Measurements from ENCODE around the gene NAPEPLD. TPM values are rescaled to one million over a fixed set of nuclear protein-coding genes. Genes with fewer than 3 reads are reported as not detected.
"Not testable (repeated sequence)": the region's sequence is repeated elsewhere in the genome, so short reads cannot be mapped to it uniquely, and the experiment has no call there.

Gene NAPEPLD
- total and polyA plus RNA-seq, 9 donors = 7.5 to 27.9 (median 20.6) TPM

GRCh38 chr7:103094102-103094501 is 54.8 kb downstream of the NAPEPLD start:
- 30 to 35% (median 35%) methylated on average over 3 of the region's 3 CpGs for WGBS, 3 donors
- no peaks in the 10 kb centered on the region for H3K4me1 ChIP-seq (ENCODE audit: insufficient read depth)
- DNase-seq = no peak
- intact Hi-C loops (cut with DNase I) = no loop called here
- no peaks in the 10 kb centered on the region for H3K9me3 ChIP-seq
- H3K27me3 ChIP-seq = no peaks in the 10 kb centered on the region
- no peak overlapping the region for H3K4me3 ChIP-seq
- no peaks in the 10 kb centered on the region for H3K36me3 ChIP-seq
- TF ChIP-seq, protein P1, sequence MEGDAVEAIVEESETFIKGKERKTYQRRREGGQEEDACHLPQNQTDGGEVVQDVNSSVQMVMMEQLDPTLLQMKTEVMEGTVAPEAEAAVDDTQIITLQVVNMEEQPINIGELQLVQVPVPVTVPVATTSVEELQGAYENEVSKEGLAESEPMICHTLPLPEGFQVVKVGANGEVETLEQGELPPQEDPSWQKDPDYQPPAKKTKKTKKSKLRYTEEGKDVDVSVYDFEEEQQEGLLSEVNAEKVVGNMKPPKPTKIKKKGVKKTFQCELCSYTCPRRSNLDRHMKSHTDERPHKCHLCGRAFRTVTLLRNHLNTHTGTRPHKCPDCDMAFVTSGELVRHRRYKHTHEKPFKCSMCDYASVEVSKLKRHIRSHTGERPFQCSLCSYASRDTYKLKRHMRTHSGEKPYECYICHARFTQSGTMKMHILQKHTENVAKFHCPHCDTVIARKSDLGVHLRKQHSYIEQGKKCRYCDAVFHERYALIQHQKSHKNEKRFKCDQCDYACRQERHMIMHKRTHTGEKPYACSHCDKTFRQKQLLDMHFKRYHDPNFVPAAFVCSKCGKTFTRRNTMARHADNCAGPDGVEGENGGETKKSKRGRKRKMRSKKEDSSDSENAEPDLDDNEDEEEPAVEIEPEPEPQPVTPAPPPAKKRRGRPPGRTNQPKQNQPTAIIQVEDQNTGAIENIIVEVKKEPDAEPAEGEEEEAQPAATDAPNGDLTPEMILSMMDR (IDR thresholded peaks at IDR 0.05) = no peak
- TF ChIP-seq EP300 (IDR thresholded peaks at IDR 0.05) (no peak), POLR2A (IDR thresholded peaks at IDR 0.05) (no peak)
- no peak overlapping the region for H3K27ac ChIP-seq

- H3K36me3 ChIP-seq = no peaks in the 10 kb centered on the region
- WGBS, 3 donors = 11 to 22% (median 12%) methylated on average over 1 of the region's 1 CpG
- intact Hi-C loops (cut with DNase I) = no loop called here
These were observed 55.5 kb downstream of the NAPEPLD start for GRCh38 chr7:103093429-103093828.

GRCh38 chr7:103092321-103092720 is 56.6 kb downstream of the NAPEPLD start:
- H3K9me3 ChIP-seq; DNase-seq; H3K4me1 ChIP-seq (ENCODE audit: insufficient read depth); H3K27me3 ChIP-seq; intact Hi-C loops (cut with DNase I); H3K4me3 ChIP-seq; H3K27ac ChIP-seq; H3K36me3 ChIP-seq: not testable (repeated sequence)
- WGBS, 3 donors = 54 to 64% (median 61%) methylated on average over 4 of the region's 4 CpGs

More at GRCh38 chr7:103093429-103093828, 55.5 kb downstream of the NAPEPLD start:
- DNase-seq = no peak
- Histone ChIP-seq H3K27me3 (no peaks in the 10 kb centered on the region), H3K4me1 (ENCODE audit: insufficient read depth) (no peaks in the 10 kb centered on the region), H3K9me3 (no peaks in the 10 kb centered on the region), H3K4me3 (no peak overlapping the region), H3K27ac (no peak overlapping the region)
- TF ChIP-seq, protein P1 (IDR thresholded peaks at IDR 0.05) = no peak
- TF ChIP-seq POLR2A (IDR thresholded peaks at IDR 0.05) (no peak), EP300 (IDR thresholded peaks at IDR 0.05) (no peak)

GRCh38 chr7:103083210-103083609 is 65.7 kb downstream of the NAPEPLD start:
- intact Hi-C loops (cut with DNase I) = no loop called here
- no peak for DNase-seq
- H3K36me3 ChIP-seq = no peaks in the 10 kb centered on the region
- no peak overlapping the region for H3K4me3 ChIP-seq
- H3K9me3 ChIP-seq = no peaks in the 10 kb centered on the region
- H3K27me3 ChIP-seq = no peaks in the 10 kb centered on the region
- 93 to 97% (median 96%) methylated on average over 3 of the region's 3 CpGs for WGBS, 3 donors
- no peak overlapping the region for H3K27ac ChIP-seq
- no peak for TF ChIP-seq EP300 (IDR thresholded peaks at IDR 0.05)
- TF ChIP-seq, protein P1 (IDR thresholded peaks at IDR 0.05) = no peak
- no peak for TF ChIP-seq POLR2A (IDR thresholded peaks at IDR 0.05)
- H3K4me1 ChIP-seq (ENCODE audit: insufficient read depth) = no peaks in the 10 kb centered on the region

DNA sequence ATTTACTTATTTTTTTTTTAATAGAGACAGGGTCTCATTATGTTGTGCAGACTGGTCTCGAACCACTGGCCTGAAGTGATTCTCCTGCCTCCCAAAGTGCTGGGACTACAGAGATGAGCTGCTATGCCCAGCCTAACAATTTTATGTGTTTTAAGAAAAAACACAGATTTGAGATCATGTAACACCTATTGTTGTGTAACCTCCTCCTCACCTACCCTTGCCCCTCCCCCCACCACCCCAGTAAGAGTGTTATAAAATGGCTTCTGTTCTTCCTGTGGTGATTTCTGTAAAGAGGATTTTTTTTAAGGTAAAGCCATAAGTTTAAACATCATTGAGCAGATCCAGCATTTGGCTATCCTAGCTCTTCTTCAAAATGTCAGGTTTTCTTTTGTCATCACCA is 66.4 kb downstream of the NAPEPLD start:
- Histone ChIP-seq H3K4me3 (no peak overlapping the region), H3K36me3 (no peaks in the 10 kb centered on the region), H3K27me3 (no peaks in the 10 kb centered on the region), H3K9me3 (no peaks in the 10 kb centered on the region), H3K27ac (no peak overlapping the region), H3K4me1 (ENCODE audit: insufficient read depth) (no peaks in the 10 kb centered on the region)
- no peak for DNase-seq
- TF ChIP-seq, protein P1 (IDR thresholded peaks at IDR 0.05) = no peak
- no peak for TF ChIP-seq POLR2A (IDR thresholded peaks at IDR 0.05)
- no peak for TF ChIP-seq EP300 (IDR thresholded peaks at IDR 0.05)
- WGBS, 3 donors = 95 to 98% (median 97%) methylated on average over 1 of the region's 1 CpG
- intact Hi-C loops (cut with DNase I) = no loop called here
